PC-3 (cell line): ENCODE results near the gene OVCA2.

ENCODE experiments used
- CTCF ChIP-seq: fragments of 300-600 bp; sonication (generic); conservative IDR thresholded peaks from 2 replicates; pipeline ENCODE4 v1.5.1; 2017; ENCODE audit warnings: antibody characterized with exemption, low read depth, mild to moderate bottlenecking, low read length
- EZH2 ChIP-seq: fragments of 300-600 bp; sonication (generic); IDR thresholded peaks from one replicate; pipeline ENCODE4 v1.6.1; 2017; ENCODE audit warnings: antibody characterized with exemption, mild to moderate bottlenecking, low read length; ENCODE audit not compliant: unreplicated experiment

GRCh38 chr17:2070241-2071023 is 28.6 kb downstream of the OVCA2 start:
- TF ChIP-seq CTCF (no peak; the same call in 1 of the 2 replicates), EZH2 (no peak)
